Effector memory CD4-positive, alpha-beta T cell (primary cell): ENCODE data around the gene NEMP1.

Experiments used
- DNase-seq, 3 donors: peaks; one replicate each; pipeline ENCODE4 v3.0.0-alpha.2; 2020
- H3K27ac ChIP-seq: 2 replicates; pipeline ENCODE4 v1.7.0; 2013; ENCODE audit warnings: mild to moderate bottlenecking, low read length, moderate library complexity; ENCODE audit not compliant: insufficient read depth, poor library complexity, severe bottlenecking
- H3K27me3 ChIP-seq: replicated peaks from 2 replicates; pipeline ENCODE4 v1.7.0; 2013; ENCODE audit warnings: mild to moderate bottlenecking, low read length; ENCODE audit not compliant: insufficient read depth, control insufficient read depth, poor library complexity, severe bottlenecking
- H3K36me3 ChIP-seq: 2 replicates; pipeline ENCODE4 v1.7.0; 2013; ENCODE audit warnings: mild to moderate bottlenecking, low read length, moderate library complexity; ENCODE audit not compliant: control insufficient read depth, insufficient read depth
- H3K4me1 ChIP-seq: 2 replicates; pipeline ENCODE4 v1.7.0; 2013; ENCODE audit warnings: low read length, mild to moderate bottlenecking; ENCODE audit not compliant: control insufficient read depth, insufficient read depth, poor library complexity, severe bottlenecking
- H3K4me3 ChIP-seq: 2 replicates; pipeline ENCODE4 v1.7.0; 2013; ENCODE audit warnings: low read length, low read depth, mild to moderate bottlenecking; ENCODE audit not compliant: insufficient read depth, poor library complexity, severe bottlenecking
- H3K9me3 ChIP-seq: 2 replicates; pipeline ENCODE4 v1.7.0; 2013; ENCODE audit warnings: mild to moderate bottlenecking, low read length, moderate library complexity; ENCODE audit not compliant: control insufficient read depth

The NEMP1 gene

GRCh38 chr12:57089271-57090245 lies 11.0 kb upstream of the NEMP1 start:
- DNase-seq, result peak in 2 of 3 donors; percentile 23 to 32
- no peaks in the 10 kb centered on the region for H3K27me3 ChIP-seq
- H3K27ac ChIP-seq, result peak overlapping the region; percentile 64
- peaks cover 3% of the 10 kb centered on the region for H3K36me3 ChIP-seq
- H3K4me1 ChIP-seq, result peaks cover 35% of the 10 kb centered on the region
- peak overlapping the region; percentile 80 for H3K4me3 ChIP-seq
- no peaks in the 10 kb centered on the region for H3K9me3 ChIP-seq

GRCh38 chr12:57088354-57089270 lies 10.0 kb upstream of the NEMP1 start, which contains the start of gene NAB2:
NAB2 (plus strand) TSS chr12:57089114; CDS start chr12:57089272, 158 bp downstream.
- H3K27ac ChIP-seq, result peak within 1 kb of the TSS; percentile 97
- no peaks in the 10 kb centered on the region for H3K27me3 ChIP-seq
- no peaks in the 10 kb centered on the region for H3K9me3 ChIP-seq
- peaks cover 3% of the 10 kb centered on the region for H3K36me3 ChIP-seq
- peak; percentile 90 to 93 (median 92) for DNase-seq
- H3K4me3 ChIP-seq, result peak within 1 kb of the TSS; percentile 84
- H3K4me1 ChIP-seq, result peaks cover 29% of the 10 kb centered on the region

- H3K4me3 ChIP-seq, result peak overlapping the region; percentile 84
- H3K27me3 ChIP-seq, result no peaks in the 10 kb centered on the region
- H3K4me1 ChIP-seq, result peaks cover 23% of the 10 kb centered on the region
- no peaks in the 10 kb centered on the region for H3K9me3 ChIP-seq
- peak overlapping the region; percentile 97 for H3K27ac ChIP-seq
- H3K36me3 ChIP-seq, result peaks cover 3% of the 10 kb centered on the region
- peak; percentile 70 to 72 (median 72) for DNase-seq
These were observed 9.2 kb upstream of the NEMP1 start for GRCh38 chr12:57087691-57088353.

- DNase-seq, result peak; percentile 87
- Histone ChIP-seq H3K9me3 (no peaks in the 10 kb centered on the region), H3K4me1 (peaks cover 23% of the 10 kb centered on the region), H3K27me3 (no peaks in the 10 kb centered on the region), H3K27ac (peak overlapping the region; percentile 97), H3K36me3 (peaks cover 3% of the 10 kb centered on the region), H3K4me3 (peak overlapping the region; percentile 84)
These were observed 8.6 kb upstream of the NEMP1 start for GRCh38 chr12:57087010-57087690.

GRCh38 chr12:57086493-57087009 lies 8.0 kb upstream of the NEMP1 start:
- peak overlapping the region; percentile 84 for H3K4me3 ChIP-seq
- peak overlapping the region; percentile 97 for H3K27ac ChIP-seq
- H3K36me3 ChIP-seq, result no peaks in the 10 kb centered on the region
- peaks cover 20% of the 10 kb centered on the region for H3K4me1 ChIP-seq
- H3K9me3 ChIP-seq, result no peaks in the 10 kb centered on the region
- DNase-seq, result no peak
- no peaks in the 10 kb centered on the region for H3K27me3 ChIP-seq

GRCh38 chr12:57085999-57086492 lies 7.5 kb upstream of the NEMP1 start:
- Histone ChIP-seq H3K27ac (peak overlapping the region; percentile 97), H3K4me3 (peak overlapping the region; percentile 84), H3K4me1 (peaks cover 20% of the 10 kb centered on the region), H3K36me3 (no peaks in the 10 kb centered on the region), H3K27me3 (no peaks in the 10 kb centered on the region), H3K9me3 (no peaks in the 10 kb centered on the region)
- DNase-seq, result no peak

GRCh38 chr12:57080855-57081254 lies 2.3 kb upstream of the NEMP1 start:
- peaks cover 2% of the 10 kb centered on the region for H3K4me1 ChIP-seq
- H3K4me3 ChIP-seq, result no peak overlapping the region
- no peak overlapping the region for H3K27ac ChIP-seq
- no peaks in the 10 kb centered on the region for H3K27me3 ChIP-seq
- no peaks in the 10 kb centered on the region for H3K9me3 ChIP-seq
- DNase-seq, result no peak
- no peaks in the 10 kb centered on the region for H3K36me3 ChIP-seq

GRCh38 chr12:57079821-57080220 lies 1.2 kb upstream of the NEMP1 start:
- DNase-seq, result no peak
- Histone ChIP-seq H3K4me1 (no peaks in the 10 kb centered on the region), H3K36me3 (no peaks in the 10 kb centered on the region), H3K27me3 (no peaks in the 10 kb centered on the region), H3K4me3 (no peak overlapping the region), H3K9me3 (no peaks in the 10 kb centered on the region), H3K27ac (no peak overlapping the region)
